CD4-positive, alpha-beta T cell treated with Interleukin-10 for 1 hour (primary cell): ENCODE measurements around the gene ITGB8.
"Not testable (repeated sequence)": the region's sequence is repeated elsewhere in the genome, so short reads cannot be mapped to it uniquely, and the experiment has no call there.

Source experiments
- DNase-seq: peaks from one replicate; pipeline ENCODE4 v3.0.0-alpha.2; 2020

The ITGB8 gene

DNA sequence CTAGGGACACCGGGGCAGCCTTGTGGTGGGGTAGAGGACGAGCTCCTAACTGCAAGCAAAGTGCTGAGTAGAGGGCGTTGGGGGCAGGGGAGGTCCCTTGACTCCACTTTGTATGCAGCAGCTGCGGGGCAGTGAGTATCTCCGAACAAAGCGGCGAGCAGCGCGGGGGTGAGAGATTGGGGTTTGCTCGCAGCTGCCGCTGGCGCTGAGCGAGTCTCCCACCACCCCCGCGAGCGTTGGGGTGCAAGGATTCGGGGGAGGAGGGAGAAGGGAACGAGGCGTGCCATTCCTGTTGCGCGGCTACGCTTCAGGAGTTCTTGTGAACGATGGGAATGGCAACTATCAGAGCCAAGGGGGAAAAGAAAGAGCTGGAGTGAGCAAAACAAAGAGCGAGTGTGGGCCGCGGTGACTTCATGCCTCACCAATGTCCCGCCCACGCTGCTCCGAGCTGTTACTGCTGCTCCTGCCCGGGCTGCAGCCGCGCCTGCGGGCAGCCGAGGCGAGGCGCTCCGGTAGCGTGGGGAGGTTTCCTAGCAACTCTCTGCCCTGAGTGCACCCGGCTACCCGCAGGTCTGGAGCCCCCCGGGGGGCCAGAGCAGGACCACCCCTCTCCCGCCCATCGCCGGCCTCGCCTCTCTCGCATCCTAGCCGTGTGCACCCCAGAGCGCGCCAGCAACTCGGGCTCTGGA, at the start of gene ITGB8:
Gene ITGB8, plus strand, starts transcription at position 662 of the 689 bp plus-strand sequence. CDS start 907 bp downstream, outside the sequence.
- no peak for DNase-seq

- no peak for DNase-seq
Observed at GRCh38 chr7:20282959-20283358, 47.7 kb upstream of the ITGB8 start.

DNA sequence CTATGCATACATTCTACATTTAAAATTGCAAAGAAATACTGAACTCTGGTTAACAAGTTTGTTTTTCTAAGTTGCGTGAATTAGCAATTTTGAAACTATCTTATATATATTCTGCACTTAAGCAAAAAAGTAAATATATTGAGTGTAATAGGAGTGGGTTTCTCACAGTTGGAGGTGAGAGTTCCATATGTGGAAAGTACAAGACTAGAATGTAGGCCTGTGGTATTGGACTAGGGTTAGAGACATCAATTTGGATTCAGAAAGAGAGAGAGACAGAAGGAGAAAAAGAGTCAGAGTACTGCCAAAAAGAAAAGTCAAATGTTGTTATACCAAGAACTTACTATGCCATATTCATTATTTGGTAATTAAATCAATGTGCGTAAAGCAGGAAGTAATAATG, 47.3 kb upstream of the ITGB8 start:
- no peak for DNase-seq

DNA sequence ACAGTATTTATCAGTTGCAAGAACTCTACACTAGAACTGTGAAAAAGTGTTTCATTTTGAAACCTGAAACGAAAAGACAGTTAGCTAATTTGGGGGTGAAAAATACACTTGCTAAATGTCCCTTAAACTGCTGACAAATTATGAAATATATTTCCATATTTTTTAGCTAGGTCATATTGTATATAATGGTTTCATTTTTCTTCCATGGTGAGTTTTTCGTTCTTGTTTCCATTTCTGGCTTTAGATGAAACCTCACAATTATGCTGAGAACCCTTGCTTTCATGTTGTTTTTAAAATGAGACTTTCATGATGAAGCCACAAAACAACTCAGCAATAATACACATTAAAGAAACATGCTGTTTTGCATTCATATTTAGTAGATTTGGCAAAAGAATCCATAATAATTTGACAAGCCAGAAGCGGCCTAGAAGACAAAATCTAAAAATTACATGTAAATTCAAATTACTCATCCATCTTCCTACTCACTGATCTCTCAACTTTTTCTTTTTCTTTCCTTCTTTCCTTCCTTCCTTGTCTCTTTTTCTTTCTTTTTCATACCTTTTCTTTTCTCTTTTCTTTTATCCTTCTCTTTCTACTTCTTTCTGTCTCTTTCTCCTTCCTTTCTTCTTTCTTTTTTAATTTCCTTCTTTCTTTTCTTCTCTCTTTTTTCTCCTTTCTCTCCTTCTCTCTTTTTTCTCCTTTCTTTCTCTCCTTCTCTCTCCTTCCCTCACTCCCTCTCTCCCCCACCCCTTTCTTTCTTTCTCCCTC, 46.5 kb upstream of the ITGB8 start:
- DNase-seq, result no peak

DNA sequence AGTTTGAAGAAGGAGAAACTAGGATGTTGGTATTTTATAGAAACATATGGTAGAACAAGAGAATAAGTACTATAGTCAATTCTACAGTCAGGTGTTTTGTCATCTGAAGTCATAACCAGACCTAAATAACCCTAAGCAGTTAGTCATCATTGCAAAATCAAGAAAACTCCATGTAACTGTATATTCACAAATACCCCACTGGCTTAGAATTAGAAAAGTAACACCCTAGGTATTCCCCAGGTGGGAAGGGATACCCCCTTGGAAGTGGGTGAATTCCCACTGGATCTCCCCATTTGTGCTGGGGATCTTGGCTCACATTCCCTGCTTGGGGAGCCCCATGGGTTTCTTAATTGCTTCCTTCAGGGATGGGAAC, 45.9 kb upstream of the ITGB8 start:
- no peak for DNase-seq

DNA sequence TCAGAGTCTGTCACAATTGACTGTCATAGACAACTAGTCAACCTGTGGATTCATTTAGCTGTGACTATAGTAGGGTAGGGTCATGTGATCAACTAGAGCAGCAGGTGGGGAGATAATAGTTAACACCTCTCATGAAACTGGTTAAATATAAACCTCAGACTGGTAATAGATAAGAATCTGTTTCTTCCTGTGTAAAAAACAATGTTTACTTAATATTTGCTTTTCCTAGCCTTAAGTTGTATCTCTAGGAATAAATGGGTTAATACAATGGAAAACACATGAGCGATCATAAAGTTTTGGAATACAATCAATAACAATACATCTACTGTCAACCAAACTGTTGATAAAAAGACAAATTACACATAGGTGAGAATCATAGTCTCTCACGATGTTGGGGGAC, 43.4 kb upstream of the ITGB8 start:
- no peak for DNase-seq

DNA sequence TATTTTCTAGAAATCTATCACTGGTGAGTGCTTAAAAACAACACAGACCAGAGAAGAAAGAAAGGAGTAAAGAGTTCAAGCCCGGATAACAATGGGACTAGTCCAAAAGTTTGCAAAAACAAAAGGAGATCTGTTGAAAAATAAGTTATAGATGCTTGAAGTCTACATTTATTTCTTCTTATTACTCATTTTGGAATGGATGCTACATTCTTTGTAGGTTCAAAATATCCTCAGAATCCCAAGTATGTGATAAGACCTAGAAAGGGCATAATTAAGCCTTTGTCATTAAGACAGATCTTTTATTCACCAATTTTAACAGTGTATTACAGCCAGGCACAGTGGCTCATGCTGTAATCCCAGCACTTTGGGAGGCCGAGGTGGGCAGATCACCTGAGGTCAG, 42.7 kb upstream of the ITGB8 start:
- no peak for DNase-seq

DNA sequence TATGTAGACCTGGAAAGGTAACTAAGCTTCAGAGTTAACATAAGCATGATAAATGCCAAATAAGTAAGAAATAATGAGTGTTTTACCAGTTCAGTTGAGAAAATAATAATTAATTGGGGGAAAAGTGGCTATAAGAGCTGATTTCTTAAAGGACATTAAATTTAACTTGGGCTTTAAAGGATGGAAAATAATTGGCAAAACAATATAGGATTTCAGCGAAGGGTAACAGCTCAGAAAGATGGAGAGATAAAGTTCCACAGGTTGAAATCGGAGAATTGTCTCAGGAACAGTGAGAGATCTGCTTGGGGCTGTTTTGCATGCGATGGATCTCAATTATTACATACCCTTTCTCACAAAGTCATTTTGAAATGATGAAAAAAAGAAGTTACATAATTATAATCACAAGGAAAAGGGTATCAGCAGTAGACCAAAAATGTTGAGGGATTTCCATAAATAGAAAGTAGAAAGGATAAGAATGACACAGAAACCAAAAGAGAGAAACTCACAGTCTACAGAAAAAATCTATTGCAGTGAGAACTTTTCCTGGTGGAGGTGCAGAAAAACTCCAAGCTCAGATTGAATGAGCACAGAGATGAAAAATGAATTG, 40.1 kb upstream of the ITGB8 start:
- no peak for DNase-seq

- DNase-seq, result no peak
Observed at GRCh38 chr7:20293336-20293735, 37.4 kb upstream of the ITGB8 start.

GRCh38 chr7:20296444-20296843, 34.3 kb upstream of the ITGB8 start:
- DNase-seq, result no peak

- no peak for DNase-seq
Observed at GRCh38 chr7:20296901-20297300, 33.8 kb upstream of the ITGB8 start.

- DNase-seq, result no peak
Observed at GRCh38 chr7:20298486-20298901, 32.2 kb upstream of the ITGB8 start.

GRCh38 chr7:20299145-20299544, 31.6 kb upstream of the ITGB8 start:
- no peak for DNase-seq

- no peak for DNase-seq
Observed at GRCh38 chr7:20299647-20300312, 30.9 kb upstream of the ITGB8 start.

DNA sequence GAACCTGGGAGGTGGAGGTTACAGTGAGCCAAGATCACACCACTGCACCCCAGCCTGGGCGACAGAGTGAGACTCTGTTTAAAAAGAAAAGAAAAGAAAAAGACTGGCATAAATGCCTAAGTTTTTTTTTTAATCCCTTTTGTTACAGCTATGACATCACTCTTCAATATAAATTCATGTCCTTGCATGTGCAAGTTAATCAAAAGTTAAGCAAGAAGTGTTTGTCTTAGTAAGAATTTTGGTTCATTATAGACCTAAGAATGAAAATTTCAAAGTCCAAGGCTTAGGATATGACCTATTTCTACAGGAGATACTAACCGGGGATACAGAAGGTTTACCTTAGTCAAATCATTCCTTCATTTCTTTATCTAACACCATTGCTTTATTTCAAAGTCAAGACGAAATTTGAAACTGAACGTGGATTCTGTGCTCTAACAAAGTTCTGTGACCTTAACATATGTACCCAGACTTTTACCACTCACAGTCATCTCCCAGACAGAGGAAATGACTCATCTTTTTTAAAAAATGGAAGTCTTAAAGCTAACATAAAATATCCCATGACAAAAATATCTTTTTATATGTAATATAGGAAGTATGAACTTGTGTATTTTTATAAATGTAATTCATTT, 29.3 kb upstream of the ITGB8 start:
- no peak for DNase-seq

GRCh38 chr7:20302300-20302699, 28.4 kb upstream of the ITGB8 start:
- not testable (repeated sequence) for DNase-seq

GRCh38 chr7:20302891-20303290, 27.8 kb upstream of the ITGB8 start:
- no peak for DNase-seq

DNA sequence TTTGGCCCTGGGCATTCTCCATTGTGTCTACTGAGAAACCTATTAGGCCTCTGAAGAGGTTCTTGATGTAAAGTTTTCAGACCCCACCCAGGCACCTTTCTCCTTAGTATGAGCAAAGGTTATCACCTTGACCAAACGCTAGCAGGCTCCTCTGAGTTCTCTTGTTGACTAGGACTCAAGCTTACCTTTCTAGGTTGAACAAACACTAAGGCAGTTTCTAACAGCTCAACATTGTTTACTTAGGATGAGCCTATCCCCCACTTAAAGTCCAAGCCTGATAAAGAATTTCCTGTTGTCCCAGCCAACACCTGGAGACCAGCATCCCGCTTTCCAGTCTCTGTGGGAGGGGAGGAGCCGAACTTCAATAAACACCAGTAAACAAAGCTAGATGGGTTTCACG, 26.3 kb upstream of the ITGB8 start:
- no peak for DNase-seq

- DNase-seq, result no peak
Observed at GRCh38 chr7:20305726-20306125, 25.0 kb upstream of the ITGB8 start.

GRCh38 chr7:20306180-20306946, 24.3 kb upstream of the ITGB8 start:
- DNase-seq, result no peak

DNA sequence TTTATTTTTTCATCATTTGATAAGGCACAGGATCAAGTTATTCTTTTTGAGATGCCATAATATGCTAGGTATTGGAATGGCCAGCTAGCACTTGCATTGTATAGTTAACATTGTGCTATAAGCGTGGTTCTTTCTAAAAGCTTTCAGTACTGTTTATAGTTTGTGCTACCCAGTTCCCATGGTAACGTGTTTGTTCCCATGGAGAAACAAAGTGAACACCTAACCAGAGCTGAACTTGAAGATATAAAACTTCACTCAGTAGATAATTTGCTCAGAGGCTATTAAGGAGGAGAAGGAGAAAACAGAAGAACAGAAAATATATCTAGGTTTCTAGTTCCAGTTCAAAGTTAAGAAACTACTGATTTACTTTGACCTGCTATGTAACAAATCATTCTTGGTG, 23.6 kb upstream of the ITGB8 start:
- DNase-seq, result no peak

DNA sequence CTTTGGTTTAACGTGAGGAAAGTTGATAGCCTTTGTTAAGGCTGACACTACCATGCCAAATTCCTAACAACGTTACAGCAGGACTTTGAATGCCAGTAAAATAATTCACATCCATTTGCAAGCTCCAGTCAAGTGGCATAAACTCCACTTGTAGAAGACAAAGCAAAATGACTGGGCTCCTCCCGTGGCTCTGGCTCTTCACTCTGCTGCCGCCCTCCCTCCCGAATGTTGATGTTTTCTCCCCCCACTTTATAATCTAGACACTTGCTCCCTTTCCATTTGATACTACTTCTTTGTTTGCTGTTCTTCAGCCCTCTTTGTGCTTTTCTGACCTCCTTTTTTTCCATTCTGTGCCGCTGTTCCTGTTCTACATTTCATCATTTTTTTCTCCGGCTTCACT, 22.8 kb upstream of the ITGB8 start:
- DNase-seq, result no peak
